ENCODE data around the gene VPS39.

GRCh38 chr15:42171795-42172194 lies 36.3 kb downstream of the VPS39 start:
- TF ChIP-seq NRF1 (IDR thresholded peaks at IDR 0.05; ENCODE audit: low read depth, low read length), result no peak
- TF ChIP-seq RAD21 (IDR thresholded peaks at IDR 0.05; ENCODE audit: low read length), result no peak
- TF ChIP-seq REST (IDR thresholded peaks at IDR 0.05; ENCODE audit: low read depth, low read length), result no peak
- no peak for TF ChIP-seq FOXM1 (IDR thresholded peaks at IDR 0.05; ENCODE audit: low read depth)
- no peak for TF ChIP-seq CTCF (IDR thresholded peaks at IDR 0.05)
- no peak for TF ChIP-seq SMC3 (IDR thresholded peaks at IDR 0.05; ENCODE audit: low read depth, low read length)
- no peak for TF ChIP-seq YY1 (IDR thresholded peaks at IDR 0.05; ENCODE audit: low read depth)
- no peak for TF ChIP-seq RXRA (IDR thresholded peaks at IDR 0.05; ENCODE audit: borderline replicate concordance, low read depth)
